Stimulated activated CD4-positive, alpha-beta T cell treated with anti-CD3 and anti-CD28 coated beads, Interleukin-4, amount 100 ng/mL, for 24 hours (primary cell): ENCODE results near the gene LEPROT.

ENCODE experiments used
- DNase-seq: peaks from one replicate; pipeline ENCODE4 v3.0.0-alpha.2; 2020

Gene LEPROT

DNA sequence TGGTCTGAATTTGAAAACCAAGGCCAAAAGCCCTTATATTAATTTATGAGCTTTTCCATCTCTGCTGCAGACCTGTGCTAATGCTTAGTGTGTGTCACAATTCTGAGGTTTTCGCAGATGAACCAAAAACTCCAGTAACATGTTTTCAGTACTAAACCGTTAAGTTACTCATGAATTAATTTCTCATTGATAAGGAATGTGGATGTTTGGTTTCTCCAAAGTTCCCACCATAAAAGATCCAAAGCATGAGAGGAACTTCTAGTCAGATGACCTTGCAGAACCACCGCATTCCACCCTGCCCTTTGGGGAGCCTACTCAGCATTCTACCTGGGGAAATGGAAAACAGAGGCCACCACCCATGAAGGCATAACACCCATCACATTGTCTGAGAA lies 7.5 kb upstream of the LEPROT start:
- DNase-seq = no peak

DNA sequence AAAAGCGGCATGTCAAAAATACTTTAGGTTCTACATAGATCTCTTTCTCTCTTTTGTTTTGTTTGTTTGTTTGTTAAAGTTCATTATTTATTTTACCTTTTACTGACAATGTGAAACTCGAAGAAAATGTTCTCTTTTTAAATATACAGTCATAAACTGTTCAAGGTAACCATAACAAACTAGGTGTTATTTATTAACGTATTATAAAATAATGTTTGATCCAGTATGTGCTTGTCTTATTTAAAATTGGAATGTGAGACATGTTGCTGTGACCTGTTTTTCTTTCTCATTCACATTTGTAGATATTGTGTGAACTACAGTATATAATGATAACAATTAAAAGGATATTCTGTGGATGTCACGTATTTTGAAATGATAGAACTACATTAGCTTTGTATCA lies 5.9 kb upstream of the LEPROT start:
- DNase-seq = no peak

DNA sequence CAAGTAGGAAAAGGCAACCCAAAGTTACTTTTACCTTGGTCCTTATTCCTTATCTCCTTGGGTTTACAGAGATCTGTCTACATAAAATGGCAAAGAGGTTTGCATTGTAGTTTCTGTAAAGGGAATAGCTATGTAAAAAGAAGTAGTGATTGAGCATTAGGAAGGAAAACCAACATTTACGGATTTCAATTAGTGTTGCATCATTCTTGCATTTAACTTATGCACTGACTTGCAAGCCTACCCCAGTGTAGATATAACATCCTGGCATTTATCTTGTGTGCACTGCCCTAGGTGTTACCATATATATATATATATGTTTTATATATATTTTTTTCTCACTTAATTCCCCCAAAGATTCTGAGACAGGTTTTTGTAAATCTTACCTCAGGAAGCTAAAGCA lies 3.7 kb upstream of the LEPROT start:
- no peak for DNase-seq

DNA sequence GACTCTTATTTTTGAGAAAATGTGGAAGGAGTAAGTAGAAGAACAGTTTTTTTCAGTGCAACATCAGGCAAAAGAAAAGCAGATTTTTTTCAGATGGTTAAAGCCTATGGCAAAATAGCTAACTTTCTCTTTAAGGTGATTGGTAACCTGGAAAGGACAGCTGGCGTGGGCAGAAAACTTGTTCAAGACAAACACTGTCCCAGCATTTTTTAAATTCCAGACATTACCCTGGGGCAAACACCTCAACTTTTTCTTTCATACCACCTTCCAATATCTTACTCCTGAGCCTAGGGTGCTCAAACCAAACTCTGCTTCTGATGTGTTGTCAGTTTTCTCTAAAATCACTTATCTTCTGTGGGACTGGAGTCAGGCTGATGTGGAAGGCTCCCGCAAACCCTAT lies 2.7 kb upstream of the LEPROT start:
- no peak for DNase-seq

DNA sequence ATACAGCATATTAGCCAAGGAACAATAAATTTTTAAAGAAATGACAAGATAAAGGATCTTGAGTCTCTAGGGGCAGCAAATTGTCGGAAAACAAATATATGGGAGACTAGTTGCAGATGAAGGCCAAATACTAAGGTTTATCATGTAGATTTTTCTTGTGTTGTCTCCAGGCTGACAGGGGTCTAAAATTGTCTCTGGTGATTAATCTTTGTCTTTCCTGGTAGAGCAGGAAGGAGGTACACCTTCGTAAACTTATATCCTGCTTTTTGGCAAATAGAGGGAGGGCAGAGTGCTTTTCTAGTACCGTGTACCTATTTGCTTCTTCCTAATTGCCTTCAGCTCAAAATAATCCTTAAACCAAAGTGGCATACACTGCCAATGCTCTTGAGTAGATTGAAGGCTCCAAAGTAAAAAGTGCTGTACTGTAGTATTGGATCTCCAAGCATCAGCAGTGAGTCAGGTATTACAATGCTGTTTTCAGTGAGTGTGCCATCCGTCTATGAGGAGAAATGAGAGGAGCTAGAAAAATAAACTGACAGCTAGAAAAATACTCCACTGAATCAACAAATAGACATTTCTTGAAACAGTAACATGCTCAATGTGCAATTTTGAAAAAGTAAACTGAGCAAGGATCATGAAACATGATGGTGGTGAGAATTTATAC lies 1.8 kb upstream of the LEPROT start:
- DNase-seq = no peak

DNA sequence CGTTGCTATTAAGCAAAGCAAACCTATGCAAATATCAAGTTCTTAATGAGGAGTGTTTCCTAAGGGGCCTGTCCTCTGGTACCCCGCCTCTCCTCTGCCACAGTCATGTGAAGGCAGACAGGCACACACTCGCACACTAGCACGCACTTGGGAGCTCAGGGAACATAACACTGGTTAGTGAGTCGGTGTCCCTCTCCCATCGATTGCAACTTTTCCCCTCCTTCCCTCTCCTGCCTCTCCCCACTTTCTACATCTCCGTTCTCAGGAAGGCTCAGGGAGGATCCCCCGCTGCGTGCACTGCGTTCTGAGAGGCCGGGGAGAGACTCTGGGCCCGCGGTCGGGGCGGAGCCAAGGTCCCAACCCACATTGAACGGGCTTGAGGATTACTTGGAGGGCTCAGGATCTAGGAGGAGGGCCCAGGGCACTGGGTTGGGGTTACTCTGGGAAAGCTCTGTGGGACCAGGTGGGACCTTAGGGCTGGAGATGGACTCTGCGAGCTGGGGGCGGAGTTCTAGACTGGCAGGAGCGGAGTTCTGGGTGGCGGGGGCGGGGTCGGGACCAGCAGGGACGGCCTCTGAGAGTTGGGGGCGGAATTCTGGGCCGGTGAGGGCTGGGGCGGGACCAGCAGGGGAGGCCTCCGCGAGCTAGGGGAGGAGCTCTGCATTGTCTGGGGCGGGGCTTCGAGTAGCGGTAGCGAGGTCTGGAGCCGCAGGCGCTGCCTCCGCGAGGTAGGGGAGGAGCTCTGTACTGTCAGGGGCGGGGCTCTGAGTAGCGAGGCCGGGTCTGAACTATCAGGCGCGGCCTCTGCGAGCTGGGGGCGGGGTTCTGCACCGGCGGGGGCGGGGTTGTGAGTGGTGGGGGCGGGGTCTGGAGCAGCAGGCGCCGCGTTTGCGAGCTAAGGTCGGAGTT lies 533 bp upstream of the LEPROT start:
- peak; percentile 99 for DNase-seq

DNA sequence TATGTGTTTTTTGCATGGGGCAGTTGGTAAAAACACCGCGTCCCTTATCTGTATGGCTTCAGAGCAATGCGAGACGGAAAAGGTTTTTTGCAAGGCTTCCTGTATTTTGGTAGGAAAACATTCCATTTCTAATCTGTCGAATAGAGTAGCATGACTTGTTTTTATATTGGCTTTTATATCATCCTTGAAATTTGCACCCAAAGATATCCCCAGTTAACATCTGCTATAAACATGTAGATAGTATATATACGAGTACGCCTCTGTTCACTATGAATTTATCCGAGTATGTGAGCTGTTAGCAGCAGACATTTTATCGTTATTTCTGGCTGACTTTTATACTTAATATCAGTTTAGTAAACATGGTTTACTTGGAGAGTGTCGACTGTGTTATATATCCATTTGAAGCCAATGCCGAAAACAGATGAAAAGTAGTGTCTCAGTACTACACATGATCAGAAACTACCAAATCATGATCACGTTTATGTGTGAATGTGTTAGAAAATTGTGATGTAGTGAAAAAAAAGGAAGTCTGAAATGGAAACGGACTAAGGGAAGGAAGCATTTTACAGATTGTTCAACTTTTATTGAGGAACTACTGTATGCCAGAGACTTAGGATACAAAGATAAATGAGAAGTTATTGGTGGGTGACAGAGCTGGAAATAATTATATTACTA lies 1.0 kb downstream of the LEPROT start:
- no peak for DNase-seq

DNA sequence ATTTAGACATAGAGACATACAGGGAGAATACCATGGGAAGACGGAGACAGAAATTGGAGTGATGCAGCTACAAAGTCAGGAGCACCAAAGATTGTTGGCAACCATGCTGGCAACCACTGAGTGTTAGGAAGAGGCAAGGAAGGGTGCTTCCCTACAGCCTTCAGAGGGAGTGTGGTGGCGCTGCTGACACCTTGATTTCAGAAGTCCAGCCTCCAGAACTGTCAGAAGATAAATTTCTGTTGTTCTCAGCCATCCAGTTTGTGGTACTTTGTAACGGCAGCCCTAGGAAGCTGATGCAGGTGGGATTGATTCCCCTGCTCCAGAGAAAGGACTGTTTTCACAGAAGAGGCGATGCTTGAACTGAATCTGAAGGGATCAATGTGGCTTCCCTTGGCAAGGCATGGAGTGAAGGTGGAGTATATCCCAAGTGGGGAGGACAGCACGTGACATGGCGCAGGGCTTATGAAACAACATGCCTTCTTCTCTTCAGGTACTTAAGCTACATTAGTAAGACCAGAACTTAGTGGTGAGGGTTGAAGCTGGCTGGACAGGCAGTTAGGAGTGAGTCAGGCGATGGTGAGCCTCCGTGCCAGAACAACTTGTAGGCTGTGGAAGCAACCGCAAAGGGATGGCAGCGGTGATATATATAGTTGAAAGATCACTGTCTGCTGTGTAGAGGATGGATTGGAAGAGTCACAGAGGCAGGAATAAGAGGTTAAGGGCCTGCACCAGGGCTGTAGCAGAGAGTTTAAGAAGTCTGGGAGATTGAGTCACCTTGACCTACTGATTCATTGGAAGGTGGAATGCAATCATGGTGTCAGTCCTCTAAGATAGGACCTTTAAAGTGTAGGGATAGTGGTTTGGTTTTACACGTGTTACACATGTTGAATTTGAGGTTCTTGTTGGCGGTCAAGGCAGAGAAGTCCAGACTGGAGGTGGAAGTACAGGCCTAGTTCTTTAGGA lies 2.1 kb downstream of the LEPROT start:
- DNase-seq = no peak

DNA sequence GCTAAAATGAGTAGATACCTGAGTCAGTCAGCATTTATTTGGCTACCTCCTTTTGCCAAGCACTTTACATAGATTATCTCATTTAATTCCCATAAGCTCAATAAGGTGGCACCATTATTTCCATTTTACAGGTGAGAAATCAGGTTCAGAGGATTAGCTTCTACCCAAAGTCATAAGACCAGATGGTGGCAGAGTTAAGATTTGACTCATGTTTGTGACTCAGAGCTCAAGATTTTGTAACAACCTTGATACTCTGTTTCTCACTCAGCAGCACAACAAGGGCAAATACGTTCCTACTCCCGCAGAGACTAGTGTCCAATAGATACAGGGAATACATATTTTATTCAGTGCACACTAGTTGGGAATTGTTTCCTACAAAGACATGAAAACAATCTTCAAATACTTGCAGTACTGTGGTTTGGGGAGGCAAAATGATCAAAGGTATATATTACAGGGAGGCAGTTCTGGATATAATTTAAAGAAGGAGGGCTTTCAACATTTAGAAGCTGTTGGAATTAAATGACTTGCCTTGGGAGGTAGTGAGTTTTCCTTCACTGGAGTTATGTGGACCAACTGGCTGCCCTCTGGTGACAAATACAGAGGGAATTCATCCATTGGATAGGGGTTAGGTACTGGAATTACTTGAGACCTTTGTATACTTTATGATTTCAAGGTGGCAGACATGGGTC lies 3.6 kb downstream of the LEPROT start:
- DNase-seq = peak; percentile 18

DNA sequence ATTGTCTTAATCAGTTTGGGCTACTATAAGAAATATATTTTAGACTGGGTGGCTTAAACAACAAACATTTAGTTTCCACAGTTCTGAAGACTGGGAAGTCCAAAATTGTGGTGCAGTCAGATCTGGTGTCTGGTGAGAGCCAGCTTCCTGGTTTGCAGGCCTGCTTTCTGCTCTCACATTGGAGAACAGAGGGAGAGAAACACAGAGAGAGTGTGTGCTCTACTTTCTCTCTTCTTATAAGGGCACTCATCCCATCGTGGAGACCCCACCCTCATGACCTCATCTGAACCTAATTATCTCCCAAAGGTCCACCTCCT lies 4.1 kb downstream of the LEPROT start:
- DNase-seq = no peak

DNA sequence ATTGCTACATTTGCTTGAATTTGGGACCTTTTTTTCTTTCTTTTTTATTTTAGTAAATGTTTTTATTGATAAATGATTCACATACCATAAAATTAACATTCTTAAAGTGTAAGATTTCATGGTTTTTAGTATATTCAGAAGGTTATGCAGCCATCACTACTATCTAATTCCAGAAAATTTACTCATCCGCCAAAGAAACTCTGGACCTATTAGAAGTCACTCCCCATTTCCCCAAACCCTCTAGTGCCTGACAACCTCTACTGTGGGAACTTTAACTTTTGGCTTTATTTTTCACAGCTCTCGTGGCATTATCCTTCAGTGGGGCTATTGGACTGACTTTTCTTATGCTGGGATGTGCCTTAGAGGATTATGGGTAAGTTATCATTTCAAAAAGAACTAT lies 4.5 kb downstream of the LEPROT start:
- no peak for DNase-seq

DNA sequence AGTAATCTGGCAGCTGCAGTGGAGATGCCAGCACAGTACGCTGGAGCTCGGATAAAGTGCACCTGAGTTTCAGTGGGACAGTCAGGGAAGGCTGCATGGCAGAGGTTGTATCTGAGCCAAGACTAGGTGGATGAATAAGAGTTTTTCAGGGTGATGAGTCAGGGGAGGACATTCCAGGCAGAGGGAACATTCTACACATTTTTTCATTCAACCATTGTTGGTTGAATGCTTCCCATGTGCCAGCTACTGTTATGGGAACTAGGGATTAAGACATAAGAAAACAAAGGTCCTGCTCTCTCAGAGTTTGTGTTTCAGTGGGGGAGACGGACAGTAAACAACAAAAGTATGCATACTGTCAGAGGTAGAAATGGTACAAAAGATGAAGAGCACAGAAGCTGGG lies 5.2 kb downstream of the LEPROT start:
- no peak for DNase-seq

DNA sequence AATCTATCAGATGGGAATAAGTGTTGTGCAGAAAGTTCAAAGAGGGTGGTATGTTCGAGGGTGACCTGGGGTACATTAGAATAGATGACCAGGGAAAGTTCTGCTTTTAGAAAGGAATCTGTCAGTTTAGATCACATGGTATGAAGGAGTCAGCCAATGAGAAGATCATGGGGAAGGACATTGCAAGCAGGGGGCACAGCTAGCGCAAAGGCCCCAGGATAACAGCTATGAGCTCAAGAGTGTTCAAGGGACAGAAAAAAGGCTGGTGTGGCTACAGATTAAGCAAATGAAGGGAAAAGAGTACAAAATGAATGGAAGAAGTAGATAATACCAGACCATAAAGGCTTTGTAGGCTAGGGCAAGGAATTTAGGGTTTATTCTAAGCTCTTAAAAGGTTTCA lies 8.6 kb downstream of the LEPROT start:
- DNase-seq = no peak

DNA sequence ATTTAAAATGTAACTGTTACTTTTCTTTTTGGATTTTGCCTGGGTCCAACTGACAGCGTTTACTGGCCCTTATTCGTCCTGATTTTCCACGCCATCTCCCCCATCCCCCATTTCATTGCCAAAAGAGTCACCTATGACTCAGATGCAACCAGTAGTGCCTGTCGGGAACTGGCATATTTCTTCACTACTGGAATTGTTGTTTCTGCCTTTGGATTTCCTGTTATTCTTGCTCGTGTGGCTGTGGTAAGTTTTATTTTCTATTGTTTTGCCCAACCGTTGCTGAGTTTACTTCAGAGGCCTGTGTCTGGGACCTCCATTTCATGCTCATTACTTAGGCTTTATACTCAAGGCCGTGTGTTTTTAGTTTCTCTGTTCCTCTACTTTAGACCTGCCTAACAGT lies 9.3 kb downstream of the LEPROT start:
- DNase-seq = no peak

DNA sequence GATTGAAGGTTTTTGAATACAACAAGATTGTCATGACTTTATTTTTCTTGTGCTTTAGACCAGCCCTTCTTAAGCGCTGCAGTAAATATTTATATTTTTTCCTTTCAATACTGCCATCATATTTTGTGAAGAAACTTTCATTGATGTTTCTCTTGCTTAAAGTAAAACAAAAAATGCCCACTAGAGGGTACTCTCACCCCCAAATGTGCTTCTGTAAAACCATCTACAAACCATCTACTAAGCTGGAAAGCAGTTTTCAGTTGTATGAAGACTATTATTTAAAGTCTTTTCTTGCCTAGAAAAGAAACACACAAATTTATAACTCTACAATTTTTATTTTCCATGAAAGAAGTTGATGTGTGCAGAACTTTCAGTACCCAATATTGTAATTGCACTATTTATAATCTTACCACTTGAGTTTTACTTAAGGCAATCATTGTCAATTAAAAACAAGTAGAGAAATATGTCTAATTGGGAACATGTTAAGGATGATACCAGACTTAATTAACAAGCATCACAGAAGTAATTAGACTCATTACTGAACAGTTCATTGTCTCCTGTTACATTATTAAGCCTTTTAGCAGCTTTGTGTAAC lies 10.7 kb downstream of the LEPROT start:
- no peak for DNase-seq

DNA sequence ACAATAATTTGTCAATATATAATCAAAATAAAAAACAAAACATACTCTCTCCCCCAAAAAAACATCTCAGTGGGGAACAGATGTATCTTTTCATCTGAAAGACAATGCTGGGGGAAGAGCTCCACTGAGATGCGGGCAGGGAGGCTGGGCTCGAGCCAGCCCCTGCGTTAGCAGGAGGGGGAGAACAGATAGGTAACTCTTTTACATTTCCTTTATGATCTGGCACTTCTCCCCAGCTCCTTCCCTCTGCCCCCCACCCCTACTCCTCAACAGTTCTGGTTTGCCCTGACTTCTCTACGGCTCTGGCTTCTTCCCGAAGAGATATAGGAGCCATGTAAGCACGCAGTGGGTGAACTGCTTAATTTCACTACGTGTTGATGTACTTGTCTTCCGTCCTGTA lies 12.4 kb downstream of the LEPROT start:
- DNase-seq = no peak

DNA sequence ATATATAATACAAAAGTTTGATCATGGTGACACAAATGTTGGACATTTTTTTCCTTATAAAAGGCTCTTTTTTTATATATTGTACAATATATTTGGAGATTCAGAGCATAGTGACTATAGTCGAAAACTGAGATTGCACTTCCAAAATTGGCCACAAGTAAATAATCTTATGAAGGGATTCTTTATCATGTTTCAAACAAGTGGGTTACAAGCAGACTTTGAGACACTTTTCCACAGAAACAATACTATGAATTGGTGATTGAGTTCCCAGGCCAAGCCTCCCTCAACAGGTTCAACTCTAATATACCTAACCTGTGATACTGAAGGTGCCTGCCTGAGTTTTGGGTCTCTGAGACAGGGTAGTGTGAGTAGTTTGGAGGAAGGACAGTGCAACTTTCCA lies 13.8 kb downstream of the LEPROT start:
- DNase-seq = no peak

DNA sequence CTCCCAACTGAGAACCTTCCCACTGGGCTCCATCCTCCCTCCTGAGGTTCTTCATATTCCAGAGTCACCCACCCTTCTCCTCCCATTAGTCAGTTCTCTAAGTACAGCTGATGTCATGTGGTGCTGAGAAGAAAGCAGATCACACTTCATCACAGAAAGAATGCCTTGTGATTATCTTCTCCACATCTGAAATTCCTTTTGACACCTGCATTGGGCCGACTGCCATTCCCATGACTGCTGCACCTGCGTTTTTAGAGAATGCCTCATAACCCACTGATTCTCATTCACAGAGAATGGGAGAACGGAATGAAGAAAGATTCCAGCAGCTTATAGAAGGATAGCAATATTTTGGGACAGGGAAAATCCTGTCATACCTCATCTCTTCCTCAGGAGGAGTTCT lies 14.3 kb downstream of the LEPROT start:
- no peak for DNase-seq

DNA sequence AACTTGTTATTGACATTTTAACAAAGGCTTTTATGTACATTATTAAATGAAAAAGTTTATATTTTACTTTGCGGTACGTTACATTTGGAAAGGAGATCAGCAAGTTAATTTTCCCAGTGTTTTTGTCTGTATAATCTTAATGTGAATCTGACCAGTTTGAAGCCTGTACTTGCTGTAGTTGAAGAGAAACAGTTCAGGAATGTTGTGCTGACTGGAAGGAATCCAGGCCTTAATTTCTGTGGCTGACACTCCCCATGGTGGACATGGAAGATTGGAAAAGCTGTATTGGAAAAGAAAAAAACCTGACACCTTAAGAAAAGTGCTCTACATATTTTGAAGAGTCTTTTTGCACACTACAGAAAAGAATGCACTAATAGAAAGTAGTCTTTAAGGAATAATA lies 15.5 kb downstream of the LEPROT start:
- DNase-seq = no peak

DNA sequence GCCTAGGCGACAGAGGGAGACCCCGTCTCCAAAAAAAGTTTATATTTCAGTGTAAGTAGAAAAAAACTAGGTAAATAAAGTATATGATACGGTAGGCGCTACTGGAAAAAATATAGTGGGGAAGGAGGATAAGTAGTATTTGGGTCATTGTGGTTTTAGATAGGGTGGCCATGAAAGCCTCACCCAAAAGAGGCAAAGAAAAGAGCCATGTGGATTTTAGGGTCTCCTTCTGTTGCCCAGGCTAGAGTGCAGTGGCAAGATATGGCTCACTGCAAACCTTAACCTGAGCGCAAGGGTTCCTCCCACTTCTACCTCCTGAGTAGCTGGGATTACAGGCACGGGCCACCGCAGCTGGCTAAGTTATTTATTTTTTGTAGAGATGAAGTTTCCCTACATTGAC lies 17.1 kb downstream of the LEPROT start:
- no peak for DNase-seq

DNA sequence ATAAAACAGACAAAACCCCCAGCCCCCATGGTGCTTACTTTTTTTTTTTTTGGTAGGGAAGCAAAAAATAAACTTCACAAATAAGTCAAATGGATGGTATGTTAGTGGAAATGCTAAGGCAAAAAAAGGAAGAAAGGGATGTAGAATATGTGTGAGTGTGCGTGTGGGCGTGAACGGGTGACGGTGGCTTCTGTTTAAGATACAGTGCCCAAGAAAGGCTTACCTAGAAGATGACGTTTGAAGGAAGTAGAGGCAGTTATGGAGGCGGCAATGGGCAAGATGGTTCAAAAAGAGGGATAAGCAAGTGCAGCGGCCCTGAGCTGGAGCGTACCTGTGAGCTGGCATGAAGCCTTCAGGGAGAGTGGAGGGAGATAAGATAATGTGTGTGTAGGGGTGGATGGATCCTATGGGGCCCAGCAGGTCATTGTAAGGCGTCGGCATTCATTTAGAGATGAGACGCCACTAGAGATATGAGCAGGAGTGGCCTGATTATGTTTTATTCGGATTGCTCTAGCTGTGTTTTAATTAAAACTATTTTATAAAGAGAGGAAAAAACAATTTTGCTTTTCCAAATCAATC lies 19.9 kb downstream of the LEPROT start:
- no peak for DNase-seq

DNA sequence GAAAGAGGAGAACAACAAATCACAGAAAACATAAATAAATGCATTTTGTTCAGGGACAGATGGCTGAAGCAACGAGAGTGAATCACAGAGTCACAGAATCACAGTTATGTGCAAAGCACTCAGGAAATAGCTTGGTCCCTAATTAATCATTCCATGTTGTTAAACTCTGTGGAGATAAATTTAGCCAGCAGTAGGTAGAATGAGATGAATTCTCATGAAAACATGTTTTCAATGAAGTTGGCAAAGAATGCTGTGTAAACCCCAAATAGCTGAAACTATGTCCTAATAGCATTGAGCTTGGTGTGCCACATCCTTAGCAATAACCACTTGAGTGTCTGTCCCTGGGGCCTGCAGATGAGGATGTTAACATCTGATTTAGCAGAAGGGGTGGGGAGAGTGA lies 20.4 kb downstream of the LEPROT start:
- no peak for DNase-seq
